ENCODE measurements around the gene SDHAF1. TPM values are rescaled to one million over a fixed set of nuclear protein-coding genes. Genes with fewer than 3 reads are reported as not detected.
"Not testable (repeated sequence)": the region's sequence is repeated elsewhere in the genome, so short reads cannot be mapped to it uniquely, and the experiment has no call there.

Gene SDHAF1
- total RNA-seq: 17.5 and 25.3 TPM in 2 replicates

DNA sequence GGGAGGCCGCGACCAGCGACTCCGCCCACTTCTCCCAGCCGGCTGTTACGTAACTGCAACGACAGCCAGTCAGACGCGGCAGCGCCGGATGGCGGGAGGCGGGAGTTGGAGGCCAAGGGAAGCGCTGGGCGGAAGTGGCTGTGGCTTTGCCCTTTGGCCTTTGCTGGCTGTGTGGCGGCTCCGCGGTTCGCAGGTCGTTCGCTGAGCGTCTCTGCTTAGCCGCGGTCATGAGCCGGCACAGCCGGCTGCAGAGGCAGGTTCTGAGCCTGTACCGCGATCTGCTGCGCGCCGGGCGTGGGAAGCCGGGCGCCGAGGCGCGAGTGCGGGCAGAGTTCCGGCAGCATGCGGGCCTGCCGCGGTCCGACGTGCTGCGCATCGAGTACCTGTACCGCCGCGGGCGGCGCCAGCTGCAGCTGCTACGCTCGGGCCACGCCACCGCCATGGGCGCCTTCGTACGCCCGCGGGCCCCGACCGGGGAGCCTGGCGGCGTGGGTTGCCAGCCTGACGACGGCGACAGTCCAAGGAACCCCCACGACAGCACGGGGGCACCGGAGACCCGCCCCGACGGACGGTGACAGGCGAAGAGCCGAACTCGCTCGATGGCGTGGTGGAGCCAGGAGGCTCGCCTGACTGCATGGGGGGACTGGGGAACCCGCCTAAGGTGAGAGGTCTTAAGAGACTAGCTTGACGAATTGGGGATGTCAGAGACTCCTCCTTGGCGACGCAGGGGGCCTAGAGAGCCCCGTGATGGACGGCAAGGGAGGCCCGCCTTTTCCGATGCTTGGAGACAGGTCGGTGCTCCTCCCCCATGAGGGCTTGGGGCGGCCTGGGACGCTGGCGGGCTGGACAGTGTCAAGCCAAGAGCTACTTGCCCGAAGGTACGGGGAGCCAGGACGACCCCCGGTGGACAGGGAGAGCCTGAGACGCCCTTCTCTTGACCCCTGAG, at the start of gene SDHAF1:
Gene SDHAF1 (plus strand): TSS at position 141 of the 946 bp plus-strand sequence. CDS start 87 bp downstream, at position 228.
- peak within 1 kb of the TSS; percentile 84 for H3K4me3 ChIP-seq (ENCODE audit: low read depth, low read length)
- H3K36me3 ChIP-seq (ENCODE audit: control insufficient read depth, insufficient read depth, low read length): peaks cover 1% of the 10 kb centered on the region
- FAIRE-seq: no peak
- DNase-seq (ENCODE audit: low read depth): peak; percentile 80
- TF ChIP-seq CTCF (IDR thresholded peaks at IDR 0.05; ENCODE audit: insufficient read depth, low read length, severe bottlenecking): peak; percentile 3
- no peaks in the 10 kb centered on the region for H3K27me3 ChIP-seq (ENCODE audit: control insufficient read depth, insufficient read depth, low read length)

- no peak for TF ChIP-seq CTCF (IDR thresholded peaks at IDR 0.05; ENCODE audit: insufficient read depth, low read length, severe bottlenecking)
- DNase-seq (ENCODE audit: low read depth): no peak
- no peak overlapping the region for H3K4me3 ChIP-seq (ENCODE audit: low read depth, low read length)
- FAIRE-seq: no peak
- H3K27me3 ChIP-seq (ENCODE audit: control insufficient read depth, insufficient read depth, low read length): no peaks in the 10 kb centered on the region
- no peaks in the 10 kb centered on the region for H3K36me3 ChIP-seq (ENCODE audit: control insufficient read depth, insufficient read depth, low read length)
These were observed 48.8 kb upstream of the SDHAF1 start for GRCh38 chr19:35946203-35946602.

DNA sequence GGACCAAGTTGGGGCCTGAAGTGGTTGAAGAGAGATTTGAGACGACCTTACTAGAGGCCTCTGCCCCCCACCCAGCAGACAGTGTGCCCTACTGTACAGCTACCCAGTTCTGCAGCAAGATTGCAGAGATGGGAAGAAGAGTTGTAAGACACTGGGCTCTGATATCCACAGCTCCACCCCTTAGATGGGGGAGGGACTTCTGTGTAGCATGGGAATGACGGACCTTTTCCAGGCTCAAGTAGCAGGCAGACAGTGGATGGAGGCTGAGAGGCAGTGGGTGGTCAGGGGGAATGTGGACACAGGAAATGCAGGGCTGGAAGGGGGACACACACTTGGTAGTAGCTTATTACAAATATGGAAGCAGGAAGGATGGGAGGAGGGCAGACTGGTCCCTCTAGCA, 45.9 kb upstream of the SDHAF1 start:
- Histone ChIP-seq H3K27me3 (ENCODE audit: control insufficient read depth, insufficient read depth, low read length) (no peaks in the 10 kb centered on the region), H3K4me3 (ENCODE audit: low read depth, low read length) (no peak overlapping the region), H3K36me3 (ENCODE audit: control insufficient read depth, insufficient read depth, low read length) (no peaks in the 10 kb centered on the region)
- TF ChIP-seq CTCF (IDR thresholded peaks at IDR 0.05; ENCODE audit: insufficient read depth, low read length, severe bottlenecking): no peak
- FAIRE-seq (no peak), DNase-seq (ENCODE audit: low read depth) (no peak)

GRCh38 chr19:35955881-35956634, 38.9 kb upstream of the SDHAF1 start:
- DNase-seq (ENCODE audit: low read depth): no peak
- no peak for FAIRE-seq

GRCh38 chr19:35957411-35957810, 37.6 kb upstream of the SDHAF1 start:
- peaks cover 17% of the 10 kb centered on the region for H3K27me3 ChIP-seq (ENCODE audit: control insufficient read depth, insufficient read depth, low read length)
- DNase-seq (ENCODE audit: low read depth); FAIRE-seq; H3K4me3 ChIP-seq (ENCODE audit: low read depth, low read length); H3K36me3 ChIP-seq (ENCODE audit: control insufficient read depth, insufficient read depth, low read length): not testable (repeated sequence)

More at GRCh38 chr19:35955881-35956634, 38.9 kb upstream of the SDHAF1 start:
- no peaks in the 10 kb centered on the region for H3K36me3 ChIP-seq (ENCODE audit: control insufficient read depth, insufficient read depth, low read length)
- H3K27me3 ChIP-seq (ENCODE audit: control insufficient read depth, insufficient read depth, low read length): peaks cover 17% of the 10 kb centered on the region
- H3K4me3 ChIP-seq (ENCODE audit: low read depth, low read length): no peak overlapping the region
- no peak for TF ChIP-seq CTCF (IDR thresholded peaks at IDR 0.05; ENCODE audit: insufficient read depth, low read length, severe bottlenecking)

- no peak for FAIRE-seq
- no peak for TF ChIP-seq CTCF (IDR thresholded peaks at IDR 0.05; ENCODE audit: insufficient read depth, low read length, severe bottlenecking)
These were observed 36.3 kb upstream of the SDHAF1 start for GRCh38 chr19:35958660-35959039.

More at GRCh38 chr19:35958660-35959039, 36.3 kb upstream of the SDHAF1 start:
- Histone ChIP-seq H3K36me3 (ENCODE audit: control insufficient read depth, insufficient read depth, low read length) (no peaks in the 10 kb centered on the region), H3K27me3 (ENCODE audit: control insufficient read depth, insufficient read depth, low read length) (peaks cover 17% of the 10 kb centered on the region), H3K4me3 (ENCODE audit: low read depth, low read length) (no peak overlapping the region)
- no peak for DNase-seq (ENCODE audit: low read depth)

All from bronchial epithelial cell (primary cell).